ENCODE measurements around the gene CCNG2. TPM values are rescaled to one million over a fixed set of nuclear protein-coding genes. Genes with fewer than 3 reads are reported as not detected.

Gene CCNG2
- total and polyA plus RNA-seq, 2 of the 4 experiments (the other 2 are of a cell fraction), result 11.3 to 14.9 TPM

GRCh38 chr4:77199276-77199675 lies 42.3 kb downstream of the CCNG2 start:
- no peaks in the 10 kb centered on the region for H3K9me1 ChIP-seq (ENCODE audit: insufficient read depth, low read length)
- H2AK9ac ChIP-seq (replicated peaks; ENCODE audit: low read depth, low read length, poor library complexity), result no peak overlapping the region
- no peak overlapping the region for H3K23ac ChIP-seq (ENCODE audit: low read depth, low read length)
- no peaks in the 10 kb centered on the region for H3K4me1 ChIP-seq (ENCODE audit: control insufficient read depth, insufficient read depth, low read length)
- H3K27ac ChIP-seq (ENCODE audit: insufficient read depth, low read length), result no peak overlapping the region
- TF ChIP-seq NFE2L2 (IDR thresholded peaks at IDR 0.05; ENCODE audit: low read depth, low read length), result no peak
- no peak for TF ChIP-seq CTCF (conservative IDR thresholded peaks at IDR 0.05; ENCODE audit: low read depth, low read length)
- no peak for TF ChIP-seq ELK1 (IDR thresholded peaks at IDR 0.05; ENCODE audit: borderline replicate concordance, low read depth, low read length)
- no peak for TF ChIP-seq RAD21 (IDR thresholded peaks at IDR 0.05; ENCODE audit: low read length)
- TF ChIP-seq USF2 (IDR thresholded peaks at IDR 0.05; ENCODE audit: low read depth, low read length), result no peak
- no peak for TF ChIP-seq RFX5 (IDR thresholded peaks at IDR 0.05; ENCODE audit: low read depth, low read length)
- H2BK20ac ChIP-seq (ENCODE audit: low read depth, low read length), result no peak overlapping the region
- H3K4me3 ChIP-seq (ENCODE audit: insufficient read depth, low read depth, low read length), result no peak overlapping the region
- BruUV-seq (replicated peaks), result no TSS peak
- no peak overlapping the region for H4K91ac ChIP-seq (ENCODE audit: insufficient read depth, low read depth, low read length)
- H4K5ac ChIP-seq (ENCODE audit: low read depth, low read length), result no peak overlapping the region
- no peak overlapping the region for H2AK5ac ChIP-seq (ENCODE audit: low read depth, low read length)
- H3K36me3 ChIP-seq (ENCODE audit: control insufficient read depth, insufficient read depth, low read length), result no peaks in the 10 kb centered on the region
- no peak overlapping the region for H2BK5ac ChIP-seq (ENCODE audit: low read depth, low read length, poor library complexity, severe bottlenecking)
- no peaks in the 10 kb centered on the region for H3K79me1 ChIP-seq (ENCODE audit: low read depth in 1 of 2, low read length in 2 of 2)
- no peak overlapping the region for H4K8ac ChIP-seq (ENCODE audit: low read depth in 2 of 2, low read length in 2 of 2)
- WGBS, 2 experiments (ENCODE audit: extremely low coverage in 2 of 2, insufficient read length in 1 of 2), result no CpG with 5 or more reads among the region's 2 CpGs
- H2AFZ ChIP-seq (replicated peaks; ENCODE audit: low read length, poor library complexity), result no peak overlapping the region
- H3K9ac ChIP-seq (ENCODE audit: low read depth, low read length), result no peak overlapping the region
- no peak overlapping the region for H2BK120ac ChIP-seq (ENCODE audit: low read depth, low read length)
- in situ Hi-C loops (cut with MboI; ENCODE audit: low sequenced_read_pairs), result no loop called here
- intact Hi-C loops (cut with micrococcal nuclease), result no loop called here
- H3K14ac ChIP-seq (replicated peaks; ENCODE audit: low read depth, low read length), result no peak overlapping the region
- no peak overlapping the region for H3K4me2 ChIP-seq (ENCODE audit: low read depth, low read length)
- no peak for ATAC-seq (ENCODE audit: low read depth)
- no peak overlapping the region for H2BK15ac ChIP-seq (ENCODE audit: low read depth, low read length)
- ChIA-PET POLR2A (ENCODE audit: unreplicated experiment) (interaction anchor here (0.6 kb wide), 1 partner anchor 39 kb away, joined by 8 read pairs; no protein-coding TSS in a partner anchor), CTCF (interaction anchor here (1.1 to 1.6 kb wide), 2 partner anchors 9 to 104 kb away, joined by 3 to 4 read pairs; no protein-coding TSS in a partner anchor)
- peaks cover 49% of the 10 kb centered on the region for H3K27me3 ChIP-seq (ENCODE audit: control insufficient read depth, insufficient read depth, low read length)
- no peak overlapping the region for H3K18ac ChIP-seq (ENCODE audit: low read depth, low read length)
- no peak for DNase-seq
- no peak overlapping the region for H3K4ac ChIP-seq (ENCODE audit: low read depth, low read length)
- H4K20me1 ChIP-seq (ENCODE audit: insufficient read depth, low read length), result no peaks in the 10 kb centered on the region
- peaks cover 1% of the 10 kb centered on the region; the same call in 1 of the 2 replicates for H3K9me3 ChIP-seq (ENCODE audit: control insufficient read depth, insufficient read depth, low read length)
- dilution Hi-C loops (cut with HindIII; ENCODE audit: low sequenced_read_pairs, unreplicated experiment), result no loop called here
- H3K56ac ChIP-seq (ENCODE audit: extremely low read depth, insufficient read depth, low read length), result no peak overlapping the region

Data from IMR-90 (cell line).